Measurements from ENCODE around the gene FAF2.

The FAF2 gene

GRCh38 chr5:176454724-176455394, 6.7 kb downstream of the FAF2 start:
- Mint-ChIP-seq H3K4me3 (no peak overlapping the region), H3K27me3 (no peaks in the 10 kb centered on the region), H3K36me3 (ENCODE audit: low read depth) (peaks cover 38% of the 10 kb centered on the region), H3K4me1 (ENCODE audit: low read depth) (peaks cover 23% of the 10 kb centered on the region), H3K27ac (no peak overlapping the region), H3K9me3 (no peaks in the 10 kb centered on the region)
- intact Hi-C loops (cut with micrococcal nuclease): no loop called here

GRCh38 chr5:176458904-176459561, 10.8 kb downstream of the FAF2 start:
- intact Hi-C loops (cut with micrococcal nuclease): no loop called here
- Mint-ChIP-seq H3K27ac (no peak overlapping the region), H3K36me3 (ENCODE audit: low read depth) (peaks cover 36% of the 10 kb centered on the region), H3K4me1 (ENCODE audit: low read depth) (peaks cover 16% of the 10 kb centered on the region), H3K27me3 (no peaks in the 10 kb centered on the region), H3K9me3 (no peaks in the 10 kb centered on the region), H3K4me3 (no peak overlapping the region)

GRCh38 chr5:176461349-176461748, 13.2 kb downstream of the FAF2 start:
- H3K9me3 Mint-ChIP-seq: no peaks in the 10 kb centered on the region
- H3K4me3 Mint-ChIP-seq: no peak overlapping the region
- intact Hi-C loops (cut with micrococcal nuclease): no loop called here
- H3K36me3 Mint-ChIP-seq (ENCODE audit: low read depth): peaks cover 34% of the 10 kb centered on the region
- H3K27ac Mint-ChIP-seq: no peak overlapping the region
- H3K27me3 Mint-ChIP-seq: no peaks in the 10 kb centered on the region
- peaks cover 26% of the 10 kb centered on the region for H3K4me1 Mint-ChIP-seq (ENCODE audit: low read depth)

- peaks cover 38% of the 10 kb centered on the region for H3K4me1 Mint-ChIP-seq (ENCODE audit: low read depth)
- no peak overlapping the region for H3K4me3 Mint-ChIP-seq
- intact Hi-C loops (cut with micrococcal nuclease): no loop called here
- H3K36me3 Mint-ChIP-seq (ENCODE audit: low read depth): peaks cover 31% of the 10 kb centered on the region
- no peaks in the 10 kb centered on the region for H3K9me3 Mint-ChIP-seq
- no peaks in the 10 kb centered on the region for H3K27me3 Mint-ChIP-seq
- no peak overlapping the region for H3K27ac Mint-ChIP-seq
Observed at GRCh38 chr5:176463113-176463764, 15.1 kb downstream of the FAF2 start.

- H3K9me3 Mint-ChIP-seq: no peaks in the 10 kb centered on the region
- H3K27ac Mint-ChIP-seq: peak overlapping the region; percentile 7
- intact Hi-C loops (cut with micrococcal nuclease): no loop called here
- no peaks in the 10 kb centered on the region for H3K27me3 Mint-ChIP-seq
- H3K4me1 Mint-ChIP-seq (ENCODE audit: low read depth): peaks cover 21% of the 10 kb centered on the region
- H3K4me3 Mint-ChIP-seq: no peak overlapping the region
- H3K36me3 Mint-ChIP-seq (ENCODE audit: low read depth): peaks cover 47% of the 10 kb centered on the region
Observed at GRCh38 chr5:176466245-176466871, 18.2 kb downstream of the FAF2 start.

GRCh38 chr5:176469296-176469695, 21.1 kb downstream of the FAF2 start:
- H3K27ac Mint-ChIP-seq: no peak overlapping the region
- no peaks in the 10 kb centered on the region for H3K27me3 Mint-ChIP-seq
- intact Hi-C loops (cut with micrococcal nuclease): no loop called here
- no peaks in the 10 kb centered on the region for H3K9me3 Mint-ChIP-seq
- H3K4me3 Mint-ChIP-seq: no peak overlapping the region
- H3K4me1 Mint-ChIP-seq (ENCODE audit: low read depth): peaks cover 21% of the 10 kb centered on the region
- peaks cover 62% of the 10 kb centered on the region for H3K36me3 Mint-ChIP-seq (ENCODE audit: low read depth)

- H3K4me1 Mint-ChIP-seq (ENCODE audit: low read depth): peaks cover 20% of the 10 kb centered on the region
- H3K27ac Mint-ChIP-seq: no peak overlapping the region
- peaks cover 64% of the 10 kb centered on the region for H3K36me3 Mint-ChIP-seq (ENCODE audit: low read depth)
- no peaks in the 10 kb centered on the region for H3K27me3 Mint-ChIP-seq
- intact Hi-C loops (cut with micrococcal nuclease): no loop called here
- H3K4me3 Mint-ChIP-seq: no peak overlapping the region
- H3K9me3 Mint-ChIP-seq: no peaks in the 10 kb centered on the region
Observed at GRCh38 chr5:176470539-176470938, 22.4 kb downstream of the FAF2 start.

GRCh38 chr5:176471098-176471497, 22.9 kb downstream of the FAF2 start:
- no peaks in the 10 kb centered on the region for H3K9me3 Mint-ChIP-seq
- H3K27ac Mint-ChIP-seq: no peak overlapping the region
- peaks cover 14% of the 10 kb centered on the region for H3K4me1 Mint-ChIP-seq (ENCODE audit: low read depth)
- intact Hi-C loops (cut with micrococcal nuclease): no loop called here
- H3K27me3 Mint-ChIP-seq: no peaks in the 10 kb centered on the region
- no peak overlapping the region for H3K4me3 Mint-ChIP-seq
- H3K36me3 Mint-ChIP-seq (ENCODE audit: low read depth): peaks cover 66% of the 10 kb centered on the region

GRCh38 chr5:176473335-176474006, 25.3 kb downstream of the FAF2 start:
- H3K4me3 Mint-ChIP-seq: no peak overlapping the region
- no peak overlapping the region for H3K27ac Mint-ChIP-seq
- H3K9me3 Mint-ChIP-seq: no peaks in the 10 kb centered on the region
- no peaks in the 10 kb centered on the region for H3K27me3 Mint-ChIP-seq
- intact Hi-C loops (cut with micrococcal nuclease): no loop called here
- H3K36me3 Mint-ChIP-seq (ENCODE audit: low read depth): peaks cover 61% of the 10 kb centered on the region
- no peaks in the 10 kb centered on the region for H3K4me1 Mint-ChIP-seq (ENCODE audit: low read depth)

- intact Hi-C loops (cut with micrococcal nuclease): no loop called here
Observed at GRCh38 chr5:176474476-176474875, 26.3 kb downstream of the FAF2 start.

GRCh38 chr5:176481711-176482110, 33.5 kb downstream of the FAF2 start:
- Mint-ChIP-seq H3K4me3 (no peak overlapping the region), H3K4me1 (ENCODE audit: low read depth) (peaks cover 7% of the 10 kb centered on the region), H3K27me3 (no peaks in the 10 kb centered on the region), H3K9me3 (no peaks in the 10 kb centered on the region), H3K27ac (no peak overlapping the region), H3K36me3 (ENCODE audit: low read depth) (peaks cover 65% of the 10 kb centered on the region)
- intact Hi-C loops (cut with micrococcal nuclease): loop anchor here (10.0 kb wide), 1 partner anchor 67 kb away; the partner anchor contains the start of gene CLTB

More at GRCh38 chr5:176474476-176474875, 26.3 kb downstream of the FAF2 start:
- Mint-ChIP-seq H3K4me1 (ENCODE audit: low read depth) (no peaks in the 10 kb centered on the region), H3K27me3 (no peaks in the 10 kb centered on the region), H3K27ac (no peak overlapping the region), H3K4me3 (no peak overlapping the region), H3K9me3 (no peaks in the 10 kb centered on the region), H3K36me3 (ENCODE audit: low read depth) (peaks cover 63% of the 10 kb centered on the region)

- intact Hi-C loops (cut with micrococcal nuclease): loop anchor here (10.0 kb wide), 1 partner anchor 70 kb away; the partner anchor contains the start of gene CLTB
- no peak overlapping the region for H3K27ac Mint-ChIP-seq
- no peaks in the 10 kb centered on the region for H3K27me3 Mint-ChIP-seq
- H3K9me3 Mint-ChIP-seq: no peaks in the 10 kb centered on the region
- no peak overlapping the region for H3K4me3 Mint-ChIP-seq
- peaks cover 22% of the 10 kb centered on the region for H3K4me1 Mint-ChIP-seq (ENCODE audit: low read depth)
- H3K36me3 Mint-ChIP-seq (ENCODE audit: low read depth): peaks cover 81% of the 10 kb centered on the region
Observed at GRCh38 chr5:176485176-176485575, 37.0 kb downstream of the FAF2 start.

- intact Hi-C loops (cut with micrococcal nuclease): loop anchor here (10.0 kb wide), 1 partner anchor 71 kb away; the partner anchor contains the start of gene CLTB
- H3K27me3 Mint-ChIP-seq: no peaks in the 10 kb centered on the region
- H3K27ac Mint-ChIP-seq: peak overlapping the region; percentile 30
- peaks cover 22% of the 10 kb centered on the region for H3K4me1 Mint-ChIP-seq (ENCODE audit: low read depth)
- H3K36me3 Mint-ChIP-seq (ENCODE audit: low read depth): peaks cover 85% of the 10 kb centered on the region
- H3K4me3 Mint-ChIP-seq: no peak overlapping the region
- no peaks in the 10 kb centered on the region for H3K9me3 Mint-ChIP-seq
Observed at GRCh38 chr5:176486189-176486757, 38.1 kb downstream of the FAF2 start.
